Measurements from ENCODE around the gene NECTIN1. TPM values are rescaled to one million over a fixed set of nuclear protein-coding genes. Genes with fewer than 3 reads are reported as not detected.

Gene NECTIN1
- total RNA-seq, 1 donor: 12.7 TPM

- DNase-seq (ENCODE audit: low read depth in 2 of 3, low spot score in 2 of 3): no peak
Observed at GRCh38 chr11:119734788-119735187, 5.8 kb upstream of the NECTIN1 start.

- no peak for DNase-seq (ENCODE audit: low read depth in 2 of 3, low spot score in 2 of 3)
Observed at GRCh38 chr11:119730789-119731386, 1.9 kb upstream of the NECTIN1 start.

GRCh38 chr11:119729951-119730613, 1.1 kb upstream of the NECTIN1 start:
- no peak for DNase-seq (ENCODE audit: low read depth in 2 of 3, low spot score in 2 of 3)

- no peak for DNase-seq (ENCODE audit: low read depth in 2 of 3, low spot score in 2 of 3)
Observed at GRCh38 chr11:119729581-119729927, 554 bp upstream of the NECTIN1 start.

GRCh38 chr11:119728211-119728626, 781 bp downstream of the NECTIN1 start:
- DNase-seq (ENCODE audit: low read depth in 2 of 3, low spot score in 2 of 3): no peak

GRCh38 chr11:119727523-119728151, 1.4 kb downstream of the NECTIN1 start:
- peak in 1 of 3 donors; percentile 19 for DNase-seq (ENCODE audit: low read depth in 2 of 3, low spot score in 2 of 3)

- DNase-seq (ENCODE audit: low read depth in 2 of 3, low spot score in 2 of 3): no peak
Observed at GRCh38 chr11:119726585-119727522, 2.1 kb downstream of the NECTIN1 start.

GRCh38 chr11:119726150-119726553, 2.8 kb downstream of the NECTIN1 start:
- DNase-seq (ENCODE audit: low read depth in 2 of 3, low spot score in 2 of 3): no peak

- DNase-seq (ENCODE audit: low read depth in 2 of 3, low spot score in 2 of 3): no peak
Observed at GRCh38 chr11:119724956-119725355, 4.0 kb downstream of the NECTIN1 start.

- DNase-seq (ENCODE audit: low read depth in 2 of 3, low spot score in 2 of 3): no peak
Observed at GRCh38 chr11:119723952-119724325, 5.1 kb downstream of the NECTIN1 start.

- no peak for DNase-seq (ENCODE audit: low read depth in 2 of 3, low spot score in 2 of 3)
Observed at GRCh38 chr11:119723243-119723951, 5.6 kb downstream of the NECTIN1 start.

- DNase-seq (ENCODE audit: low read depth in 2 of 3, low spot score in 2 of 3): no peak
Observed at GRCh38 chr11:119722281-119722794, 6.7 kb downstream of the NECTIN1 start.

- no peak for DNase-seq (ENCODE audit: low read depth in 2 of 3, low spot score in 2 of 3)
Observed at GRCh38 chr11:119721129-119722120, 7.6 kb downstream of the NECTIN1 start.

GRCh38 chr11:119720311-119720913, 8.6 kb downstream of the NECTIN1 start:
- DNase-seq (ENCODE audit: low read depth in 2 of 3, low spot score in 2 of 3): no peak

GRCh38 chr11:119717839-119718534, 11.0 kb downstream of the NECTIN1 start:
- DNase-seq (ENCODE audit: low read depth in 2 of 3, low spot score in 2 of 3): no peak

- DNase-seq (ENCODE audit: low read depth in 2 of 3, low spot score in 2 of 3): no peak
Observed at GRCh38 chr11:119716582-119717498, 12.2 kb downstream of the NECTIN1 start.

GRCh38 chr11:119714590-119714989, 14.4 kb downstream of the NECTIN1 start:
- no peak for DNase-seq (ENCODE audit: low read depth in 2 of 3, low spot score in 2 of 3)
